ENCODE measurements around the gene KRT37. TPM values are rescaled to one million over a fixed set of nuclear protein-coding genes. Genes with fewer than 3 reads are reported as not detected.
"Not testable (repeated sequence)": the region's sequence is repeated elsewhere in the genome, so short reads cannot be mapped to it uniquely, and the experiment has no call there.

The KRT37 gene
- total RNA-seq, 1 experiment from 2014 or later = not detected

DNA sequence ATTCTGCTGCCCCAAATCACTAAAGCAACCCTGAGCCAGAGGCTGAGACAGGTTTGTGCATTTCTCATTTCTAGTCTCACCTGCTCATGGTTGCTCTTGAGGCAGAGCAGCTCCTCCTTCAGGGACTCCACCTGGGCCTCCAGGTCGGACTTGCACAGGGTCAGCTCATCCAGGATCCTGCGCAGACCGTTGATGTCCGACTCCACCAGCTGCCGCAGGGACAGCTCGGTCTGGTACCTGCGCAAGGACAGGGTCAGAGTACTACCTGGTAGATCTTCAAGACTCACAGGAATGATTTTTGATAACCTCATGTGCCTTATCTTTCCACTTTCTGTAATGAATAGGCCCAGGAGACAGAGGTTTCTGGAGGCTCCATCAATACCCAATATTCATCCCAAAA is 28.0 kb downstream of the KRT37 start:
- intact Hi-C loops (cut with micrococcal nuclease; ENCODE audit: unreplicated experiment) = no loop called here
- peaks cover 33% of the 10 kb centered on the region for H3K4me1 Mint-ChIP-seq (ENCODE audit: low read depth, unreplicated experiment)
- DNase-seq = no peak
- no peak overlapping the region for H3K4me3 Mint-ChIP-seq (ENCODE audit: low read depth, unreplicated experiment)
- no peaks in the 10 kb centered on the region for H3K27me3 Mint-ChIP-seq (ENCODE audit: unreplicated experiment)
- no peak overlapping the region for H3K27ac Mint-ChIP-seq (ENCODE audit: unreplicated experiment)
- no peak for TF ChIP-seq CTCF (IDR thresholded peaks at IDR 0.05; ENCODE audit: unreplicated experiment)
- CTCF ChIA-PET = no interaction called here
- H3K36me3 Mint-ChIP-seq (ENCODE audit: insufficient read depth, unreplicated experiment) = no peaks in the 10 kb centered on the region
- no TSS peak for BruUV-seq (replicated peaks)
- H3K9me3 Mint-ChIP-seq (ENCODE audit: low read depth, unreplicated experiment) = no peaks in the 10 kb centered on the region

DNA sequence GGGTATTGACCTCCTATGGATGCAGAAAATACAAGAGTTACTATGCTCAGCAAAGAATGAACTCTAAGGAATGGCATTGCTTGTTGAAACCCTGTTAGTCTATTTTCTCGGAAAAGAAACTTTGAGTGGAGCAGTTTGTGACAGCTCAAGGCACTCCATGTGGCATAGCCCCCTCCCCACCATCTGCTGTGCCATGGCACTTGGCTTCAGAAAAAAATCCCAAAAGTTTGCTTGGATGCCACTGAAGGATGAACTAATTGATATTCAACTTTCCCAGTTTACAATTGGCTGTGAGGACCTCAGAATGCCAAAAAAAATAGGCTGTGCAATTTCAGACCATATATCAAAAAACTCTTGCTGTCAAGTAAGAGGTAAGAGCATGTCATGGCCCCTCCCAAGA is 28.8 kb downstream of the KRT37 start:
- BruUV-seq (replicated peaks) = no TSS peak
- TF ChIP-seq CTCF (IDR thresholded peaks at IDR 0.05; ENCODE audit: unreplicated experiment) = no peak
- Mint-ChIP-seq H3K27ac (ENCODE audit: unreplicated experiment) (no peak overlapping the region), H3K9me3 (ENCODE audit: low read depth, unreplicated experiment) (no peaks in the 10 kb centered on the region), H3K4me3 (ENCODE audit: low read depth, unreplicated experiment) (no peak overlapping the region), H3K36me3 (ENCODE audit: insufficient read depth, unreplicated experiment) (no peaks in the 10 kb centered on the region), H3K27me3 (ENCODE audit: unreplicated experiment) (no peaks in the 10 kb centered on the region), H3K4me1 (ENCODE audit: low read depth, unreplicated experiment) (peaks cover 33% of the 10 kb centered on the region)
- CTCF ChIA-PET = no interaction called here
- intact Hi-C loops (cut with micrococcal nuclease; ENCODE audit: unreplicated experiment) = no loop called here
- DNase-seq = no peak

DNA sequence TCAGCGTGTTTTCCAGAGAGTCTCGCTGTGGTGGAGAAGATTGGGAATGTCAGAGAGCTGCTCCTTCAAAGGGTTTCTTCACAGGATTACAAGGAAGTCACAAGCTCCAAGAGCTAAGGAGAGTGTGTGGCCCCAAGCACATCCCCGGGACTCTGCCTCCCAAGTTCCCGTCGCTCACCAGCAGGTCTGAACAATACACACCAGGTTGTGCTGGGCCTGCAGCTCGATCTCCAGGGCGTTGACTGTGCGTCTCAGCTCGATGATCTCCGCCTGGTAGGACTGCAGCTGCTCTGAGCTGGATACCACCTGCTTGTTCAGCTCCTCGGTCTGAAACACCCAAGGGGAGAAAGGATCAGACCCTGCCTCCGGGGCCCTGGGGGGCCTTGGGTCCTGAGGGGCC is 29.3 kb downstream of the KRT37 start:
- not testable (repeated sequence) for H3K4me3 Mint-ChIP-seq (ENCODE audit: low read depth, unreplicated experiment); BruUV-seq (replicated peaks)

DNA sequence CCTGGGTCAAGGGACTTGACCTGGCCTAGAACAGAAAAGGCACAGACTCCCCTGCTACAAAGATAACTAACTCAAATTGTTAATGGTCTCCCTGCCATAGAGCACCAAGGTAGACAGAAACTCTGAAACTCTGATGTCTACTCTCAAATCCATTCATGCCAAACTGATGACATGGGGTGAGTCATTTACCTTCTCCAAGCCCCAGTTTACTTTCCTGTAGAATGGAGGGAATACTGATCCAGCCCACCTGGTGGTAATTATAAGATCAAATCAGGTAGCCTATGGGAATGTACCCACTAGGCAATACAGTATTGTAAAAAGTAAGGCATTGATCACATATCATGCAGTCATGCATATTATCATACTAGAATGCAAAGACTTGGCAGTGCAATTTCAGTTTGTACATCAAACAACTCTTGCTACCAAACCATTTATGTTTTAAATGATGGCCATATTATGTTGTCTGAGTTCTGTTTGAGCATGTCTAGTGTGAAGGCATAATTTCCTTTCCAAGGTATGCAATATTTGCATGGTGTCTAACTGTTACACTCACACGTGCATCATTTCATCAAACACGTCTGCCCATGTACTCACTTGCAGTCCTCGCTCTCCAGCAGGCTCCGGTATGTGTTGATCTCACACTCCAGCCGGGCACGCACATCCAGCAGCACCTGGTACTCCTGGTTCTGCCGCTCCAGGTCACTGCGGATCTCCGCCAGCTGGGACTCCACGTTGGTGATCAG is 30.0 kb downstream of the KRT37 start:
- Mint-ChIP-seq H3K36me3 (ENCODE audit: insufficient read depth, unreplicated experiment) (no peaks in the 10 kb centered on the region), H3K9me3 (ENCODE audit: low read depth, unreplicated experiment) (no peaks in the 10 kb centered on the region), H3K27me3 (ENCODE audit: unreplicated experiment) (no peaks in the 10 kb centered on the region), H3K4me1 (ENCODE audit: low read depth, unreplicated experiment) (peaks cover 32% of the 10 kb centered on the region), H3K27ac (ENCODE audit: unreplicated experiment) (no peak overlapping the region), H3K4me3 (ENCODE audit: low read depth, unreplicated experiment) (no peak overlapping the region)
- TF ChIP-seq CTCF (IDR thresholded peaks at IDR 0.05; ENCODE audit: unreplicated experiment) = no peak
- CTCF ChIA-PET = no interaction called here
- intact Hi-C loops (cut with micrococcal nuclease; ENCODE audit: unreplicated experiment) = no loop called here
- DNase-seq = no peak
- no TSS peak for BruUV-seq (replicated peaks)

More for the DNA sequence above, 29.3 kb downstream of the KRT37 start:
- peaks cover 33% of the 10 kb centered on the region for H3K4me1 Mint-ChIP-seq (ENCODE audit: low read depth, unreplicated experiment)
- intact Hi-C loops (cut with micrococcal nuclease; ENCODE audit: unreplicated experiment); H3K27me3 Mint-ChIP-seq (ENCODE audit: unreplicated experiment); DNase-seq; H3K36me3 Mint-ChIP-seq (ENCODE audit: insufficient read depth, unreplicated experiment); H3K9me3 Mint-ChIP-seq (ENCODE audit: low read depth, unreplicated experiment); H3K27ac Mint-ChIP-seq (ENCODE audit: unreplicated experiment); CTCF ChIA-PET: not testable (repeated sequence)

DNA sequence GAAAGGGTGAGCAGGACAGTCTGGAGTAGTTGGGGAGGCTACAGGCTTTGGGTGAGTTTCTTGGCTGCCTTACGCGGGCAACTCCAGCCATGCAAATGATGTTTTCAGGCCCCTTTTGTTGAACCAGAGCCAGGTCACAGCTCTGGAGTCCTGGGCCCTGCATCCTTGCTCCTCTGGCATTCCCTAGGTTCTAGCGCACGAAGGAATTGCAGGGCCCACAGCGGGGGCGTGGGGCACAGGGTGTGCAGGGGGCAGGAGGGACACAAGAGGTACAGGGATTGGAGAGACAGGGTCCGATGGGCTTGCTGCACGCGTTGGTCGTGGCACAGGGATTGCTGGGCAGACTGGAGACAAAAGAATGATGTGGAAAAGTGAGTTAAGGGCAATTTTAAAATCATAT is 30.6 kb downstream of the KRT37 start:
- BruUV-seq (replicated peaks) = no TSS peak
- TF ChIP-seq CTCF (IDR thresholded peaks at IDR 0.05; ENCODE audit: unreplicated experiment) = no peak
- H3K36me3 Mint-ChIP-seq (ENCODE audit: insufficient read depth, unreplicated experiment) = no peaks in the 10 kb centered on the region
- no peaks in the 10 kb centered on the region for H3K27me3 Mint-ChIP-seq (ENCODE audit: unreplicated experiment)
- H3K4me1 Mint-ChIP-seq (ENCODE audit: low read depth, unreplicated experiment) = peaks cover 26% of the 10 kb centered on the region
- H3K27ac Mint-ChIP-seq (ENCODE audit: unreplicated experiment) = no peak overlapping the region
- CTCF ChIA-PET = interaction anchor here (1.2 kb wide), 1 partner anchor 11 kb away, joined by 6 read pairs; no protein-coding TSS in a partner anchor
- no peak overlapping the region for H3K4me3 Mint-ChIP-seq (ENCODE audit: low read depth, unreplicated experiment)
- no peak for DNase-seq
- no peaks in the 10 kb centered on the region for H3K9me3 Mint-ChIP-seq (ENCODE audit: low read depth, unreplicated experiment)
- intact Hi-C loops (cut with micrococcal nuclease; ENCODE audit: unreplicated experiment) = no loop called here

Measured in Calu3 (cell line).